ENCODE results near the gene C20orf141.

DNA sequence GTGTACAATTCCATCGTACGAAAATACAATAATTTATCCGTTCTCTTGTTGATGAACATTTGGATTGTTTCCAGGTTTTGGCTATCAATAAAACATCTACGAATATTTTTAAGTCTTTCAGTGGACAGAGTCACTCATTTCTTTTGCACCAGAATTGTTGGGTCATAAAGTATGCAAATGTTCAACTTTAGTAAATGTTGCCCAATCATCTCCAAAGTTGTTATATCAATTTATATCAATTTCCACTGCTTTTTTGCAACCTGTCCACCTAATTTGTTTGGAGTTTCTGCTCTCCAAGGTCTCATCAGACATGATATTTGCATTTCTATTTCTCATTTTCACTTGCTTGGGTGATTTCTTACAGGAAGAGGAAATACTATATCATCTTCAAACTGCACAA is 11.9 kb downstream of the C20orf141 start:
- TF ChIP-seq, protein P1, sequence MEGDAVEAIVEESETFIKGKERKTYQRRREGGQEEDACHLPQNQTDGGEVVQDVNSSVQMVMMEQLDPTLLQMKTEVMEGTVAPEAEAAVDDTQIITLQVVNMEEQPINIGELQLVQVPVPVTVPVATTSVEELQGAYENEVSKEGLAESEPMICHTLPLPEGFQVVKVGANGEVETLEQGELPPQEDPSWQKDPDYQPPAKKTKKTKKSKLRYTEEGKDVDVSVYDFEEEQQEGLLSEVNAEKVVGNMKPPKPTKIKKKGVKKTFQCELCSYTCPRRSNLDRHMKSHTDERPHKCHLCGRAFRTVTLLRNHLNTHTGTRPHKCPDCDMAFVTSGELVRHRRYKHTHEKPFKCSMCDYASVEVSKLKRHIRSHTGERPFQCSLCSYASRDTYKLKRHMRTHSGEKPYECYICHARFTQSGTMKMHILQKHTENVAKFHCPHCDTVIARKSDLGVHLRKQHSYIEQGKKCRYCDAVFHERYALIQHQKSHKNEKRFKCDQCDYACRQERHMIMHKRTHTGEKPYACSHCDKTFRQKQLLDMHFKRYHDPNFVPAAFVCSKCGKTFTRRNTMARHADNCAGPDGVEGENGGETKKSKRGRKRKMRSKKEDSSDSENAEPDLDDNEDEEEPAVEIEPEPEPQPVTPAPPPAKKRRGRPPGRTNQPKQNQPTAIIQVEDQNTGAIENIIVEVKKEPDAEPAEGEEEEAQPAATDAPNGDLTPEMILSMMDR (IDR thresholded peaks at IDR 0.05), result no peak
- no peak for TF ChIP-seq POLR2A (IDR thresholded peaks at IDR 0.05)
- no peak for TF ChIP-seq POLR2AphosphoS5 (IDR thresholded peaks at IDR 0.05; ENCODE audit: insufficient read depth in 1 of 2, low read depth in 1 of 2)
